ENCODE results near the gene RHOF. TPM values are rescaled to one million over a fixed set of nuclear protein-coding genes. Genes with fewer than 3 reads are reported as not detected.

Gene RHOF
- total RNA-seq, 6 experiments from 2014 or later, result 3.7 to 16.2 (median 5.0) TPM

DNA sequence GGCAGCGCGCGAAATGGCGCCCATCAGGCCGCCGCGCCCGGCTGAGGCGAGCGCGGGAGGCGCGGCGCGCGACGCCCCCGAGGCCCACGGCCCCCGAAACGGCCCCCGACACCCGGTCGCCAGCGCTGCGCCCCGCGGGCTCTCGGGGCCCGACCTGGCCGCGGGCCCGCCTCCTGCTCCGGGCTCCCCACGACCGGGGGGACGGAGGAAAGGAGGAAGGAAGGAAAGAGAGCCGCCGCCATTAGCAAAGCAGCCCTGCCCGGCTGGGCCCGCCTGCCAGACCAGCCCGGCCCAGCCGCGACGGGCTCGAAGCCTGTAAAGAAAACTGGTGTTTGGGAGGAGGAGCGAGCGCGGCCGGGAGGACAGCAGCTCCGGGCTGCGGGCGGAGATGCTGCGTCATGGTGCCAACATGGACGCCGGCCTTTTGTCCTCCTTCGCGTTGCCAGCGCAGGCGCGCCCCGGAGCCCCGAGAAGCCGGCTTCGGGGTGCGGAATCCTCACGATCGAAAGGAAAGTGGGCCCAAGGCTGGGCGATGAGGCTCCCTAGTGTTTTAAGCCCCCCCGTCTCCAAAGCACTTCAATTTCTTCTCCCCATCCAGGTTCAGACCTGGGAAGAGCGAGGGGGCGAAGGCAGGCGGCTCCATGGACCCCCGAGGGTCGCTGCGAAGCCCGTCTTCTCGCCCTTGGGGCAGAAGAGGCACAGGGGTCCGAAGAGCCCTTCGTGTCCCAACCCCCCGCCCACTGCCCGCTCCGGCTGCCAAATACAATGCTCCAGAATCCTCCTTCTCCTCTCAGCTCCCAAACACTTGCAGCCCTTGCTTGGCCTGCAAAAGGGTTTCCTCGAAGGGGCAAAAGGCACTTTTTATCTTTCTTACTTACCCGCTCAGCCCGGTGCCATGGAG lies 7.5 kb upstream of the RHOF start:
- Histone ChIP-seq H3K27ac (peak overlapping the region; percentile 100), H3K27me3 (no peaks in the 10 kb centered on the region), H3K4me1 (peaks cover 0 to 32% (median 4%) of the 10 kb centered on the region in 4 donors), H3K9me3 (no peaks in the 10 kb centered on the region), H3K4me3 (peak overlapping the region; percentile 65 to 83 (median 67)), H3K36me3 (no peaks in the 10 kb centered on the region)
- DNase-seq (peak; percentile 82 to 90 (median 83)), ATAC-seq (peak in 3 of 4 donors; percentile 1 to 13 (median 5))
- peak; percentile 80 for TF ChIP-seq POLR2A (IDR thresholded peaks at IDR 0.05)
- TF ChIP-seq, protein P1, sequence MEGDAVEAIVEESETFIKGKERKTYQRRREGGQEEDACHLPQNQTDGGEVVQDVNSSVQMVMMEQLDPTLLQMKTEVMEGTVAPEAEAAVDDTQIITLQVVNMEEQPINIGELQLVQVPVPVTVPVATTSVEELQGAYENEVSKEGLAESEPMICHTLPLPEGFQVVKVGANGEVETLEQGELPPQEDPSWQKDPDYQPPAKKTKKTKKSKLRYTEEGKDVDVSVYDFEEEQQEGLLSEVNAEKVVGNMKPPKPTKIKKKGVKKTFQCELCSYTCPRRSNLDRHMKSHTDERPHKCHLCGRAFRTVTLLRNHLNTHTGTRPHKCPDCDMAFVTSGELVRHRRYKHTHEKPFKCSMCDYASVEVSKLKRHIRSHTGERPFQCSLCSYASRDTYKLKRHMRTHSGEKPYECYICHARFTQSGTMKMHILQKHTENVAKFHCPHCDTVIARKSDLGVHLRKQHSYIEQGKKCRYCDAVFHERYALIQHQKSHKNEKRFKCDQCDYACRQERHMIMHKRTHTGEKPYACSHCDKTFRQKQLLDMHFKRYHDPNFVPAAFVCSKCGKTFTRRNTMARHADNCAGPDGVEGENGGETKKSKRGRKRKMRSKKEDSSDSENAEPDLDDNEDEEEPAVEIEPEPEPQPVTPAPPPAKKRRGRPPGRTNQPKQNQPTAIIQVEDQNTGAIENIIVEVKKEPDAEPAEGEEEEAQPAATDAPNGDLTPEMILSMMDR (IDR thresholded peaks at IDR 0.05), result no peak
- intact Hi-C loops (cut with DNase I), result loop anchor here in 1 of 2 donors (10.0 kb wide), 1 partner anchor 84 kb away; the partner anchor contains the start of gene PSMD9
- 1% methylated on average over 16 of the region's 86 CpGs for WGBS (ENCODE audit: insufficient coverage, low coverage, low lambda C conversion rate, missing lambda C conversion rate)

DNA sequence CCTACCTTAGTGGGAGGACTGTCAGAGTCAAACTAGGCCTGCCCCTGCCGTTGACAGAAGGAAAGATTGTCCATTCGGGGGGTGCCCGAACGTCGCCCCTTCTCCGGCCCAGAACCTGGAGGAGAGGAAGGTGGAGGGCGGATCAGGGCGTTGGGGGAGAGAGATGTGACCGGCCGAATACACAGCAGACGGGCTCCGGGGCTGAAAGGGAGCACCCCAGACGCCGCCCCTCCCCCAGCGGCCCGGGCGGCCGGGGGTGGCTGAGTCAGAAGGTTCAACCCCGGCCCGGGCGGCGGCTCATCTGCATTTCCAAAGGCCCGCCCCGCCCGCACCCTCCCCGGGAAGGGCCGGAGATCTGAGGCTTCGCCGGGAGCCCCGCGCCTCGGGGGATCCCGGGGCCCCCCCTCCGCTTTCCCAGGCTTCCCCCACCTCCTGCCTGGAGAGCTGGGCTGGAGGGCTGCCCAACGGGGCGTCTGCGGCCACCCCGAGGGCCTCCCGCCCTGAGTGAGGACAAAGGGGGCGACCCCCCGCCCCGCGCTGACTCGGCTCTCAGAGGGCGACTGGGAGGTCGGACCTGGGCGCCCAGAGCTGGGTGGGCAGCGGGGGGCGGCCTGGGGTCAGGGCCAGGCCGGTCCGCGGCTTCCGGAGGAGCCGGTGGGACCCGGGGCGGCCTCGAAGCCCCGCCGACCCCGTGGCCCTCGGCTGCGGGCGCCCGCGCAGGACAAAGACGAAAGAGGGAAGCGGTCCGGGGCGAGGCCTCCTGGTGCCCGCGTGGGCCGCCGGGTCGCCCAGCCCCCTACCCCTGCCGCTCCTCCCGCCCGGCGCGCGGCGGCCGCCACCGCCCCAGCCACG lies 6.6 kb upstream of the RHOF start:
- Histone ChIP-seq H3K36me3 (peaks cover 0 to 4% (median 0%) of the 10 kb centered on the region in 4 donors), H3K4me3 (peak overlapping the region; percentile 53 to 67 (median 65)), H3K27ac (peak overlapping the region; percentile 100), H3K4me1 (peaks cover 0 to 38% (median 8%) of the 10 kb centered on the region in 4 donors), H3K9me3 (no peaks in the 10 kb centered on the region), H3K27me3 (no peaks in the 10 kb centered on the region)
- intact Hi-C loops (cut with DNase I), result loop anchor here in 1 of 2 donors (10.0 kb wide), 1 partner anchor 85 kb away; the partner anchor contains the start of gene PSMD9
- WGBS (ENCODE audit: insufficient coverage, low coverage, low lambda C conversion rate, missing lambda C conversion rate), result no CpG with 5 or more reads among the region's 84 CpGs
- peak; percentile 42 to 55 (median 44) for ATAC-seq
- peak; percentile 55 for TF ChIP-seq POLR2A (IDR thresholded peaks at IDR 0.05)
- TF ChIP-seq, protein P1 (IDR thresholded peaks at IDR 0.05), result no peak
- DNase-seq, result peak; percentile 93 to 94 (median 94)

DNA sequence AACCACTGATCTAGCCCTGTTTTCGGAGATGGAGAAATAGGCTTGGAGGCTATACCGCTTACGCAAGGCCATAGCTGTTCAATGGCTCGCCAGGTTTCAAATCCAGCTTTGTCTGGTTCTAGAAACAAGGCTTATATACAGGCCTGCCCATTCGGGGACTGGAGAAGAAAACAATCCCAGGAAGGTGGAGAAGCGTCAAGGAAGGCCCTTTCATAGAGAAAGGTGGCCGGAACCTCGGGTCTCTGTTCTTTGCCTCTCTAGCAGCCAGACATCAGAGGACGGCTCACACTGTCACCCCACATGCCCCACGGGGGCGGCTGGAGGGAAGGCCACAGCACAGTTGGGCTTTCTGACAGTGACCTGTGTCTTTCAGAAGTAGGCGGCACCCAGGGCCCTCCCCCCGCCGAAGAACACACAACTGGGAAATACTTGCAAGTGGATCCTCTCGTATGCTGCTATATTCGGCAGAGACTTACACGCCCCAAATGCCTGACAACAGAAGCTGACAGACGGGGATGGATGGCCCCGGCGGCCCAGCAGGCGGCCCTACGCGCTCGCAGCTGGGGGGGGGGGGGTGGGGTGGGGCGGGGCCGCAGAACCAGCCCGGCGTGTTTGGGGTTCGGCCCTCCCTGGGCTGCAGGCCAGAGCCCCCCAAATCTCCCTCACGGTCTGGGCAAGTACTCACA lies 5.8 kb upstream of the RHOF start:
- Histone ChIP-seq H3K4me3 (peak overlapping the region; percentile 53 to 67 (median 65)), H3K9me3 (no peaks in the 10 kb centered on the region), H3K36me3 (peaks cover 0 to 4% (median 0%) of the 10 kb centered on the region in 4 donors), H3K4me1 (peaks cover 0 to 46% (median 11%) of the 10 kb centered on the region in 4 donors), H3K27me3 (no peaks in the 10 kb centered on the region), H3K27ac (peak overlapping the region; percentile 100)
- intact Hi-C loops (cut with DNase I), result no loop called here
- WGBS (ENCODE audit: insufficient coverage, low coverage, low lambda C conversion rate, missing lambda C conversion rate), result 16% methylated on average over 8 of the region's 30 CpGs
- DNase-seq (peak; percentile 73 to 81 (median 78)), ATAC-seq (peak; percentile 1 to 2 (median 1))
- TF ChIP-seq, protein P1 (IDR thresholded peaks at IDR 0.05), result no peak
- TF ChIP-seq POLR2A (IDR thresholded peaks at IDR 0.05), result peak; percentile 19

DNA sequence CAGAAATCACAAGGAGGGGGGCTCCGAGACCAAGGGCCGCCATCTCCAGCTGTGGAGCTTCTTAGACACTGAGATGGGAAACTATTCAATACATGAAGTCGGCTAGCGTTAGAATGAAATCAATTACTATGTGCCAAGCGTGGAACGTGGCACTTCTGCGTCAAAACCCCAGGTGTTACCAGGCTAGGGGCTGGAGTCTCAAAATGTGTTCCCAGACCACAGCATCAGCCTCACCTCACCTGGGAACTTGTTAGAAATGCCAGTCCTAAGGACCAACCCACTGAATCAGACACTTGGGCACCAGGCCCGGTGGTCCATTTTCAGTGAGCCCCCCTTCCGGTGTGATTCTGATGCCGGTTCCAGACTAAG lies 5.3 kb upstream of the RHOF start:
- DNase-seq (no peak), ATAC-seq (no peak)
- Histone ChIP-seq H3K4me1 (peaks cover 0 to 51% (median 12%) of the 10 kb centered on the region in 4 donors), H3K4me3 (peak overlapping the region; percentile 53 to 67 (median 65)), H3K36me3 (peaks cover 0 to 4% (median 0%) of the 10 kb centered on the region in 4 donors), H3K27ac (peak overlapping the region; percentile 100), H3K27me3 (no peaks in the 10 kb centered on the region), H3K9me3 (no peaks in the 10 kb centered on the region)
- intact Hi-C loops (cut with DNase I), result no loop called here
- TF ChIP-seq POLR2A (IDR thresholded peaks at IDR 0.05), result no peak
- TF ChIP-seq, protein P1 (IDR thresholded peaks at IDR 0.05), result no peak
- WGBS (ENCODE audit: insufficient coverage, low coverage, low lambda C conversion rate, missing lambda C conversion rate), result 13% methylated on average over 5 of the region's 10 CpGs
